H1 (cell line): Measurements from ENCODE around the gene SUMF1. TPM values are rescaled to one million over a fixed set of nuclear protein-coding genes. Genes with fewer than 3 reads are reported as not detected.

Source experiments
- CTCF ChIA-PET: fragments of 300-600 bp; sonication (Branson Sonifier 250); formaldehyde crosslinking; loops from one replicate; lab custom pipeline; 2021; ENCODE audit not compliant: partially characterized antibody; lab: Charles Lee
- POLR2A ChIA-PET: fragments of 300-600 bp; sonication (Branson Sonifier 250); formaldehyde crosslinking; loops from one replicate; lab custom pipeline; 2021; ENCODE audit warnings: inconsistent platforms; ENCODE audit not compliant: partially characterized antibody; lab: Charles Lee
- DNase-seq, 2 experiments: peaks; one replicate each; pipeline versions ENCODE4 v3.0.0 to v3.0.0-alpha.2; 2010 to 2022; ENCODE audit warnings: low spot score in 2 of 2, low read depth in 1 of 2, mixed read lengths in 1 of 2
- FAIRE-seq: peaks from 2 replicates; lab custom pipeline; 2011; peaks lifted over from hg19 to GRCh38; lab: Jason Lieb, UNC
- H2AFZ ChIP-seq: 2 replicates; pipeline ENCODE4 v1.8.1; 2012; ENCODE audit warnings: low read length, inconsistent platforms
- H2AK5ac ChIP-seq: 2 replicates; pipeline ENCODE4 v1.6.1; 2013; ENCODE audit warnings: low read depth, low read length
- H2BK120ac ChIP-seq: replicated peaks from 2 replicates; pipeline ENCODE3; 2013; ENCODE audit warnings: low read depth, low read length, inconsistent platforms
- H2BK12ac ChIP-seq: 2 replicates; pipeline ENCODE4 v1.6.1; 2013; ENCODE audit warnings: low read depth, low read length
- H2BK15ac ChIP-seq: 2 replicates; pipeline ENCODE4 v1.6.1; 2013; ENCODE audit warnings: low read length
- H2BK20ac ChIP-seq: 2 replicates; pipeline ENCODE4 v1.6.1; 2013; ENCODE audit warnings: low read length
- H2BK5ac ChIP-seq: 2 replicates; pipeline ENCODE4 v1.6.1; 2013; ENCODE audit warnings: low read depth, low read length
- H3K14ac ChIP-seq: 2 replicates; pipeline ENCODE4 v1.6.1; 2013; ENCODE audit warnings: inconsistent platforms; ENCODE audit not compliant: insufficient read length
- H3K18ac ChIP-seq: 2 replicates; pipeline ENCODE4 v1.6.1; 2013; ENCODE audit warnings: low read length; ENCODE audit errors: extremely low read depth
- H3K23ac ChIP-seq: 2 replicates; pipeline ENCODE4 v1.6.1; 2013; ENCODE audit warnings: inconsistent platforms; ENCODE audit not compliant: insufficient read length
- H3K23me2 ChIP-seq: 2 replicates; pipeline ENCODE4 v1.6.1; 2013; ENCODE audit warnings: low read depth, low read length
- H3K27ac ChIP-seq: 2 replicates; pipeline ENCODE4 v1.6.1; 2011; ENCODE audit warnings: low read depth, low read length, inconsistent platforms
- H3K27me3 ChIP-seq, 4 experiments: replicated peaks in 1 of 4; 1 replicate in 1 of 4; 2 replicates in 3 of 4; pipeline versions ENCODE4 v1.6.1 to v1.8.1; 2011 to 2013; ENCODE audit warnings: low read length in 3 of 4, mild to moderate bottlenecking in 3 of 4, inconsistent platforms in 2 of 4, mixed read lengths in 2 of 4, moderate library complexity in 1 of 4; ENCODE audit not compliant: control insufficient read depth in 3 of 4, insufficient read depth in 3 of 4; ENCODE audit errors: extremely low read depth in 1 of 4
- H3K36me3 ChIP-seq, 4 experiments: 2 replicates each; pipeline versions ENCODE4 v1.6.1 to v1.8.1; 2011 to 2013; ENCODE audit warnings: mild to moderate bottlenecking in 4 of 4, low read length in 3 of 4, moderate library complexity in 2 of 4, control low read depth in 1 of 4, inconsistent platforms in 1 of 4; ENCODE audit not compliant: insufficient read depth in 4 of 4, control insufficient read depth in 2 of 4
- H3K4ac ChIP-seq: replicated peaks from 2 replicates; pipeline ENCODE3; 2013; ENCODE audit warnings: low read length, low read depth, mixed read lengths, inconsistent platforms; ENCODE audit not compliant: insufficient read length
- H3K4me1 ChIP-seq, 4 experiments: replicated peaks in 1 of 4; 1 replicate in 1 of 4; 2 replicates in 3 of 4; pipeline versions ENCODE4 v1.6.1 to v1.8.1; 2011 to 2013; ENCODE audit warnings: low read length in 3 of 4, inconsistent platforms in 2 of 4, mixed read lengths in 1 of 4; ENCODE audit not compliant: insufficient read depth in 4 of 4, control insufficient read depth in 3 of 4
- H3K4me2 ChIP-seq, 2 experiments: 2 replicates each; pipeline versions ENCODE4 v1.6.1 to v1.8.1; 2011 to 2013; ENCODE audit warnings: low read depth in 2 of 2, low read length in 2 of 2, control low read depth in 1 of 2, inconsistent platforms in 1 of 2, mild to moderate bottlenecking in 1 of 2; ENCODE audit not compliant: insufficient read depth in 1 of 2
- H3K4me3 ChIP-seq, 4 experiments: fragments of 200-600, 300-600 bp in 1 of 4; sonication (generic), shearing (Covaris generic), sonication (Bioruptor Twin) in 1 of 4; 2 replicates each; pipeline versions ENCODE4 v1.5.1 to v1.8.1; 2011 to 2016; ENCODE audit warnings: low read length in 4 of 4, low read depth in 3 of 4, control low read depth in 2 of 4, inconsistent platforms in 2 of 4, mild to moderate bottlenecking in 2 of 4, mixed read lengths in 1 of 4, moderate library complexity in 1 of 4; ENCODE audit not compliant: insufficient read depth in 2 of 4; ENCODE audit errors: extremely low read depth in 1 of 4
- H3K56ac ChIP-seq: replicated peaks from 2 replicates; pipeline ENCODE3; 2013; ENCODE audit warnings: low read depth, mild to moderate bottlenecking, mixed read lengths, low read length, inconsistent platforms; ENCODE audit not compliant: insufficient read length
- H3K79me1 ChIP-seq: 2 replicates; pipeline ENCODE4 v1.6.1; 2013; ENCODE audit warnings: low read depth, low read length, control low read depth
- H3K79me2 ChIP-seq, 2 experiments: 2 replicates each; pipeline versions ENCODE4 v1.6.1 to v1.8.1; 2012 to 2013; ENCODE audit warnings: low read length in 2 of 2, mild to moderate bottlenecking in 2 of 2, inconsistent platforms in 1 of 2; ENCODE audit not compliant: insufficient read depth in 2 of 2, control insufficient read depth in 1 of 2
- H3K9ac ChIP-seq, 4 experiments: replicated peaks in 1 of 4; 1 replicate in 1 of 4; 2 replicates in 3 of 4; pipeline versions ENCODE4 v1.6.1 to v1.8.1; 2011 to 2013; ENCODE audit warnings: low read depth in 3 of 4, low read length in 3 of 4, control low read depth in 2 of 4, mild to moderate bottlenecking in 2 of 4, moderate library complexity in 2 of 4, inconsistent platforms in 1 of 4; ENCODE audit errors: extremely low read depth in 1 of 4
- H3K9me3 ChIP-seq, 2 experiments: 2 replicates each; pipeline versions ENCODE4 v1.6.1 to v1.8.1; 2012 to 2013; ENCODE audit warnings: mild to moderate bottlenecking in 2 of 2, moderate library complexity in 2 of 2, control low read depth in 1 of 2, inconsistent platforms in 1 of 2, low read depth in 1 of 2, low read length in 1 of 2, mixed read lengths in 1 of 2; ENCODE audit not compliant: insufficient read depth in 2 of 2
- H4K20me1 ChIP-seq, 2 experiments: replicated peaks in 1 of 2; 2 replicates each; pipeline versions ENCODE3 to v1.8.1; 2011 to 2013; ENCODE audit warnings: inconsistent platforms in 2 of 2, low read length in 2 of 2, mild to moderate bottlenecking in 1 of 2; ENCODE audit not compliant: insufficient read depth in 2 of 2, control insufficient read depth in 1 of 2
- H4K5ac ChIP-seq: 2 replicates; pipeline ENCODE4 v1.6.1; 2013; ENCODE audit warnings: low read length, low read depth, mixed read lengths, inconsistent platforms; ENCODE audit not compliant: insufficient read length
- H4K8ac ChIP-seq: 2 replicates; pipeline ENCODE4 v1.8.0; 2013; ENCODE audit warnings: mild to moderate bottlenecking, moderate library complexity, low read length, inconsistent platforms; ENCODE audit not compliant: insufficient read depth; ENCODE audit errors: extremely low read depth
- H4K91ac ChIP-seq: replicated peaks from 2 replicates; pipeline ENCODE3; 2013; ENCODE audit warnings: low read length, mixed read lengths, inconsistent platforms; ENCODE audit not compliant: insufficient read length
- JUND ChIP-seq: IDR thresholded peaks from 2 replicates; pipeline ENCODE4 v1.6.1; 2011; ENCODE audit warnings: mild to moderate bottlenecking, improper control_type of control experiment, low read length
- POU5F1 ChIP-seq: IDR thresholded peaks from 2 replicates; pipeline ENCODE4 v1.6.1; 2011; ENCODE audit warnings: low read depth, mild to moderate bottlenecking, low read length, moderate library complexity
- WGBS, 2 experiments: shearing (Covaris generic) in 1 of 2; methylation state at CpG; one replicate each; pipeline versions ENCODE4 v1.1.6 to v1.1.7; 2013 to 2015; ENCODE audit warnings: low lambda C conversion rate in 2 of 2, mixed read lengths in 2 of 2, inconsistent platforms in 1 of 2, low coverage in 1 of 2, missing lambda C conversion rate in 1 of 2; ENCODE audit not compliant: insufficient replicate concordance in 2 of 2, insufficient coverage in 1 of 2, insufficient read length in 1 of 2; ENCODE audit errors: extremely low coverage in 1 of 2, missing lambda C conversion rate in 1 of 2; 5-methylcytosine and 5-hydroxymethylcytosine counted together
- polyA plus RNA-seq, 7 experiments: library from polyadenylated mRNA; depleted of rRNA in 3 of 7; stranded (reverse) in 5 of 7; unstranded in 2 of 7; fragments of >200 nt in 5 of 7; fragments of 200-250 nt in 2 of 7; gene quantifications; 1 replicate in 5 of 7; 2 replicates in 1 of 7; 4 replicates in 1 of 7; pipeline versions ENCODE4 v1.2.1 to v1.2.3, GENCODE V29; 2011 to 2013; ENCODE audit warnings: missing spikeins in 2 of 7, mixed read lengths in 2 of 7
- total RNA-seq: library from RNA; stranded (reverse); fragmentation: NEBNext Ultra II Directional; extraction: Animal tissue kit (Norgen Biotek cat#: 25700); gene quantifications from 2 replicates; pipeline ENCODE4 v1.2.1, GENCODE V29; 2021

SUMF1 gene
- total and polyA plus RNA-seq, 2 of the 8 experiments (the other 6 are each of a cell fraction or from before 2014, with no cell fraction given), result 12.5 to 15.0 TPM

DNA sequence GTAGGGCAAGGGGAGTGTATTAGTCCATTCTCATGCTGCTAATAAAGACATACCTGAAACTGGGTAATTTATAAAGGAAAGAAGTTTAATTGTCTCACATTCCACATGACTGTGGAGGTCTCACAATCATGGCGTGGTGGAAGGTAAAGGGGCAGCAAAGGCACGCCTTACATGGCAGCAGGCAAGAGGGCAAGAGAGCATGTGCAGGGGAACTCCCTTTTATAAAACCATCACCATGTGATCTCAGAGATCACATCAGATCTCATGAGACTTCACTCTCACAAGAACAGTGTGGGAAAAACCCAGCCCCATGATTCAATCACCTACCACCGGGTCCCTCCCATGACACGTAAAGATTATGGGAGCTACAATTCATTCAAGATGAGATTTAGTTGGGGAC lies 41.4 kb downstream of the SUMF1 start:
- Histone ChIP-seq H3K4me3 (no peak overlapping the region), H4K8ac (no peak overlapping the region), H3K36me3 (no peaks in the 10 kb centered on the region), H3K56ac (no peak overlapping the region), H3K79me2 (no peaks in the 10 kb centered on the region), H3K23ac (no peak overlapping the region), H4K91ac (no peak overlapping the region), H3K79me1 (no peaks in the 10 kb centered on the region), H2BK20ac (no peak overlapping the region), H2BK5ac (no peak overlapping the region), H2AFZ (no peak overlapping the region), H3K4ac (no peak overlapping the region), H2AK5ac (no peak overlapping the region), H3K4me2 (no peak overlapping the region), H3K27ac (no peak overlapping the region), H4K5ac (no peak overlapping the region), H3K18ac (no peak overlapping the region), H3K4me1 (peaks cover 0 to 3% (median under 1%) of the 10 kb centered on the region in 4 experiments; a peak in 3 of 7 replicates), H3K14ac (no peak overlapping the region), H3K27me3 (no peaks in the 10 kb centered on the region), H3K9me3 (no peaks in the 10 kb centered on the region), H2BK120ac (no peak overlapping the region), H2BK15ac (no peak overlapping the region), H3K9ac (no peak overlapping the region), H2BK12ac (no peak overlapping the region), H4K20me1 (no peaks in the 10 kb centered on the region), H3K23me2 (no peaks in the 10 kb centered on the region)
- TF ChIP-seq JUND (no peak), POU5F1 (no peak)
- FAIRE-seq, result no peak
- POLR2A ChIA-PET, result no interaction called here
- WGBS, 2 experiments, result 90% methylated on average over 4 of the region's 4 CpGs; no CpG with 5 or more reads in 1 of the 2 experiments
- CTCF ChIA-PET, result interaction anchor here (1.8 kb wide), 1 partner anchor 208 kb away, joined by 5 read pairs; no protein-coding TSS in a partner anchor
- DNase-seq, result no peak
